HEK293 (cell line): ENCODE data around the gene PPM1G.

Source experiments
- BCL11A ChIP-seq: fragments of 450-650 bp; formaldehyde crosslinking; IDR thresholded peaks from 2 replicates; pipeline ENCODE4 v1.5.1; 2016; ENCODE audit warnings: low read depth, missing biosample characterization, missing genetic modification characterization
- BCL6B ChIP-seq: fragments of 450-650 bp; formaldehyde crosslinking; IDR thresholded peaks from 2 replicates; pipeline ENCODE4 v1.5.1; 2017; ENCODE audit warnings: missing biosample characterization, missing genetic modification characterization
- CTCF ChIP-seq: fragments of 450-650 bp; formaldehyde crosslinking; IDR thresholded peaks from 2 replicates; pipeline ENCODE4 v1.5.1; 2016; ENCODE audit warnings: missing biosample characterization, missing genetic modification characterization
- KLF16 ChIP-seq: fragments of 450-650 bp; formaldehyde crosslinking; IDR thresholded peaks from 2 replicates; pipeline ENCODE4 v1.5.1; 2017; ENCODE audit warnings: missing biosample characterization, missing genetic modification characterization
- KLF9 ChIP-seq: fragments of 450-650 bp; formaldehyde crosslinking; IDR thresholded peaks from 2 replicates; pipeline ENCODE4 v1.5.1; 2016; ENCODE audit warnings: missing biosample characterization, missing genetic modification characterization, low read depth
- PBX3 ChIP-seq: sonication (generic); formaldehyde crosslinking; IDR thresholded peaks from 2 replicates; pipeline ENCODE4 v1.8.1; 2022; ENCODE audit warnings: mild to moderate bottlenecking, moderate library complexity, missing genetic modification reagents
- PRDM10 ChIP-seq: fragments of 450-650 bp; formaldehyde crosslinking; IDR thresholded peaks from 2 replicates; pipeline ENCODE4 v1.5.1; 2016; ENCODE audit warnings: missing biosample characterization, missing genetic modification characterization
- SCRT2 ChIP-seq: fragments of 450-650 bp; formaldehyde crosslinking; IDR thresholded peaks from 2 replicates; pipeline ENCODE4 v1.5.1; 2016; ENCODE audit warnings: missing biosample characterization, missing genetic modification characterization
- ZBTB44 ChIP-seq: fragments of 450-650 bp; IDR thresholded peaks from 2 replicates; pipeline ENCODE4 v1.5.1; 2018; ENCODE audit warnings: missing biosample characterization, mild to moderate bottlenecking, missing genetic modification characterization
- ZBTB7A ChIP-seq: fragments of 450-650 bp; formaldehyde crosslinking; IDR thresholded peaks from 2 replicates; pipeline ENCODE4 v1.5.1; 2016; ENCODE audit warnings: low read depth, missing biosample characterization, missing genetic modification characterization
- ZFP3 ChIP-seq: fragments of 450-650 bp; formaldehyde crosslinking; IDR thresholded peaks from 2 replicates; pipeline ENCODE4 v1.5.1; 2016; ENCODE audit warnings: low read depth, missing biosample characterization, missing genetic modification characterization
- ZFP69B ChIP-seq: fragments of 450-650 bp; formaldehyde crosslinking; IDR thresholded peaks from 2 replicates; pipeline ENCODE4 v1.5.1; 2016; ENCODE audit warnings: missing biosample characterization, missing genetic modification characterization
- ZNF138 ChIP-seq: fragments of 450-650 bp; formaldehyde crosslinking; IDR thresholded peaks from 2 replicates; pipeline ENCODE4 v1.5.1; 2016; ENCODE audit warnings: missing biosample characterization, missing genetic modification characterization, borderline replicate concordance
- ZNF157 ChIP-seq: fragments of 450-650 bp; formaldehyde crosslinking; IDR thresholded peaks from 2 replicates; pipeline ENCODE4 v1.5.1; 2016; ENCODE audit warnings: missing biosample characterization, missing genetic modification characterization
- ZNF175 ChIP-seq: fragments of 450-650 bp; formaldehyde crosslinking; IDR thresholded peaks from 2 replicates; pipeline ENCODE4 v1.5.1; 2016; ENCODE audit warnings: missing biosample characterization, missing genetic modification characterization
- ZNF184 ChIP-seq: fragments of 450-650 bp; IDR thresholded peaks from 2 replicates; pipeline ENCODE4 v1.5.1; 2018; ENCODE audit warnings: missing biosample characterization, mild to moderate bottlenecking, missing genetic modification characterization
- ZNF394 ChIP-seq: fragments of 450-650 bp; formaldehyde crosslinking; IDR thresholded peaks from 2 replicates; pipeline ENCODE4 v1.5.1; 2016; ENCODE audit warnings: missing biosample characterization, missing genetic modification characterization, mild to moderate bottlenecking, moderate library complexity, borderline replicate concordance
- ZNF398 ChIP-seq: fragments of 450-650 bp; formaldehyde crosslinking; IDR thresholded peaks from 2 replicates; pipeline ENCODE4 v1.5.1; 2017; ENCODE audit warnings: missing biosample characterization, missing genetic modification characterization
- ZNF473 ChIP-seq: fragments of 450-650 bp; formaldehyde crosslinking; IDR thresholded peaks from 2 replicates; pipeline ENCODE4 v1.5.1; 2017; ENCODE audit warnings: missing biosample characterization, missing genetic modification characterization
- ZNF48 ChIP-seq: fragments of 450-650 bp; formaldehyde crosslinking; IDR thresholded peaks from 2 replicates; pipeline ENCODE4 v1.5.1; 2016; ENCODE audit warnings: missing biosample characterization, missing genetic modification characterization
- ZNF488 ChIP-seq: fragments of 450-650 bp; formaldehyde crosslinking; IDR thresholded peaks from 2 replicates; pipeline ENCODE4 v1.5.1; 2016; ENCODE audit warnings: missing biosample characterization, missing genetic modification characterization
- ZNF664 ChIP-seq: fragments of 450-650 bp; formaldehyde crosslinking; IDR thresholded peaks from 2 replicates; pipeline ENCODE4 v1.5.1; 2016; ENCODE audit warnings: missing biosample characterization, missing genetic modification characterization
- ZNF843 ChIP-seq: fragments of 450-650 bp; formaldehyde crosslinking; IDR thresholded peaks from 2 replicates; pipeline ENCODE4 v1.5.1; 2016; ENCODE audit warnings: missing biosample characterization, missing genetic modification characterization
- ZSCAN18 ChIP-seq: fragments of 450-650 bp; formaldehyde crosslinking; IDR thresholded peaks from 2 replicates; pipeline ENCODE4 v1.5.1; 2016; ENCODE audit warnings: missing biosample characterization, missing genetic modification characterization

PPM1G gene

GRCh38 chr2:27370026-27370815, 39.2 kb downstream of the PPM1G start, which contains the start of the genes EIF2B4 and SNX17 (continued):
- TF ChIP-seq BCL6B (tag by site-specific recombination) (no peak), ZNF473 (tag by site-specific recombination) (no peak), PBX3 (CRISPR knock-in tag) (peak; percentile 90; the same call in 1 of the 2 replicates), ZNF398 (tag by site-specific recombination) (no peak), ZBTB7A (tag by site-specific recombination) (peak; percentile 54; the same call in 1 of the 2 replicates), ZNF138 (no peak), BCL11A (tag by site-specific recombination) (peak; percentile 28; the same call in 1 of the 2 replicates), CTCF (tag by site-specific recombination) (peak; percentile 99), ZBTB44 (tag by site-specific recombination) (peak; percentile 49; the same call in 1 of the 2 replicates), ZNF157 (tag by site-specific recombination) (no peak), ZSCAN18 (tag by site-specific recombination) (no peak), PRDM10 (tag by site-specific recombination) (peak; percentile 44), KLF9 (tag by site-specific recombination) (peak; percentile 26; the same call in 1 of the 2 replicates), ZNF664 (tag by site-specific recombination) (no peak), SCRT2 (tag by site-specific recombination) (peak; percentile 97), ZNF175 (tag by site-specific recombination) (no peak), ZNF48 (tag by site-specific recombination) (no peak), ZFP3 (tag by site-specific recombination) (no peak), KLF16 (tag by site-specific recombination) (no peak), ZNF843 (0 out of 2 replicates have a peak, but pooled peaks have one; percentile 40), ZNF488 (tag by site-specific recombination) (no peak), ZNF184 (no peak), ZNF394 (tag by site-specific recombination) (peak; percentile 69; the same call in 1 of the 2 replicates), ZFP69B (tag by site-specific recombination) (peak; percentile 84)
